Type B pancreatic cell (in vitro differentiated cells): ENCODE results near the gene LYSMD2. TPM values are rescaled to one million over a fixed set of nuclear protein-coding genes. Genes with fewer than 3 reads are reported as not detected.

Source experiments
- DNase-seq: peaks from one replicate; pipeline ENCODE4 v3.0.0; 2021; ENCODE audit warnings: mixed read lengths; ENCODE audit not compliant: unreplicated experiment; ENCODE audit errors: extremely low spot score
- H3K27ac Mint-ChIP-seq: 2 replicates; pipeline ENCODE4 v1.8.0; 2021; ENCODE audit warnings: mild to moderate bottlenecking, mixed read lengths
- H3K27me3 Mint-ChIP-seq: 2 replicates; pipeline ENCODE4 v1.8.0; 2021; ENCODE audit warnings: mixed read lengths
- H3K36me3 Mint-ChIP-seq: 2 replicates; pipeline ENCODE4 v1.8.0; 2021; ENCODE audit warnings: mixed read lengths
- H3K4me1 Mint-ChIP-seq: one replicate; pipeline ENCODE4 v1.8.0; 2021; ENCODE audit warnings: mixed read lengths; ENCODE audit not compliant: unreplicated experiment
- H3K4me3 Mint-ChIP-seq: 2 replicates; pipeline ENCODE4 v1.8.0; 2021; ENCODE audit warnings: mild to moderate bottlenecking, mixed read lengths
- H3K9me3 Mint-ChIP-seq: 2 replicates; pipeline ENCODE4 v1.8.0; 2021; ENCODE audit warnings: mixed read lengths
- CTCF ChIP-seq: fragments of 200-600 bp; sonication (generic); conservative IDR thresholded peaks from 2 replicates; pipeline ENCODE4 v1.5.0; 2021; ENCODE audit warnings: antibody characterized with exemption, mild to moderate bottlenecking
- total RNA-seq: library from RNA; stranded (reverse); gene quantifications from 2 replicates; pipeline ENCODE4 v1.2.1, GENCODE V29; 2021; ENCODE audit warnings: low replicate concordance

Gene LYSMD2
- total RNA-seq, 1 donor from 2014 or later = 3.9 TPM

DNA sequence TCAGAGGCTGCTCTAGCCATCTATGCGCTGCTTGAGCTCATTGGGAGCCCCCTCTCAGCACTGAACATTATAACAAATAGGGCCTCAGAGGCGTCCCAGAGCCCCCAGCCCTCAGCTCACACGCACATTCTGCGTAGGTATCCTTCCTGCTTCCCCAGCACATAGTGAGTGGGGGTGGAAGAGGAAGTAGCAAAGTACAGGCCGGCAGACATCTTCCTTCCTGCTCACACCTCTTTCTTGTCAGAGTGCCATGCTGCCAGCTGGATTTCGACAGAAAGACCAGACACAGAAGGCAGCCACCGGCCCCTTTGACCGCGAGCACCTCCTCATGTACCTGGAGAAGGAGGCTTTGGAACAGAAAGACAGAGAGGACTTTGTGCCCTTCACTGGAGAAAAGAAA lies 30.6 kb upstream of the LYSMD2 start:
- no peak for TF ChIP-seq CTCF
- Mint-ChIP-seq H3K9me3 (no peaks in the 10 kb centered on the region), H3K4me1 (peaks cover 4% of the 10 kb centered on the region), H3K27ac (no peak overlapping the region), H3K4me3 (no peak overlapping the region), H3K36me3 (peaks cover 4% of the 10 kb centered on the region), H3K27me3 (no peaks in the 10 kb centered on the region)
- DNase-seq = no peak

- H3K4me3 Mint-ChIP-seq = no peak overlapping the region
- peaks cover 4% of the 10 kb centered on the region for H3K4me1 Mint-ChIP-seq
- peaks cover 4% of the 10 kb centered on the region for H3K36me3 Mint-ChIP-seq
- no peak for TF ChIP-seq CTCF
- no peak overlapping the region for H3K27ac Mint-ChIP-seq
- H3K27me3 Mint-ChIP-seq = no peaks in the 10 kb centered on the region
- no peaks in the 10 kb centered on the region for H3K9me3 Mint-ChIP-seq
- DNase-seq = no peak
These were observed 28.9 kb upstream of the LYSMD2 start for GRCh38 chr15:51766341-51766740.

DNA sequence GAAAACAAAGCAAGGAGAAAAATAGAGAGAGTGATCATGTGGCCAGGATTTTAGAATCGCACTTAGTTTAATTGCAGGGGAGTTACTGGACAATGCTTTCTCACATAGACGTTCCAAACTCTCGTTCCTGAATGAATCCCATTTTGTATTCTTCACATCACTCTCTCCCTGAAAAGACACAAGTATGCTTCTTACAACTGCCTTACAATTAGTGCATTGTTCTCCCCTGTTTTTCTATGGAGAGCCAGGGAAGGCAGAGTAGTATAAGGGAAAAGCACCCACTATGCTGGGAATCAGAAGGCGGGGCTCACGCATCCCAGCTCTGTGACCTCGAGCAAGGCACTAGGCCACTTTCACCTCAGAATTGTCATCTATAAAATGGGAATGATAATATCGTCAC lies 28.3 kb upstream of the LYSMD2 start:
- Mint-ChIP-seq H3K4me1 (peaks cover 5% of the 10 kb centered on the region), H3K27ac (no peak overlapping the region), H3K9me3 (no peaks in the 10 kb centered on the region), H3K36me3 (peaks cover 4% of the 10 kb centered on the region), H3K27me3 (no peaks in the 10 kb centered on the region), H3K4me3 (no peak overlapping the region)
- TF ChIP-seq CTCF = no peak
- DNase-seq = no peak

DNA sequence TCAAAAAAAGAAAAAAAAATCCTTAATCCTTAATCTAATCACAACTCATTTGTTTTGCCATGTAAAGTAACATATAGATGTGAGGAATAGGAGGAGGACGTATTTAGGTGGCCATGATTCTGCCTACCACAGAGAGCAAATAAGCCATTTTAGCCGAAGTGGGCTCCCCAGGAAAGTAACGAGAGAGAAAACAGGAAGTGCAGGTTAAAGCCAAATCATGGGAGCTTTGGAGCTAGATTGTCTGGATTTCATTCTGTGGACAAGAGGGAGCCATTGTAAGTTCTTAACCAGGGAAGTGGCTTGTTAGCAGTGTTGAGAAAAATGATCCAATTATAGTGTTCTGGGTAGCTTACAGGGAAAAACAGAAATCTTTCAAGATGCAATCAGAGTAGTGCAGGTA lies 23.4 kb upstream of the LYSMD2 start:
- H3K27me3 Mint-ChIP-seq = peaks cover 1% of the 10 kb centered on the region
- H3K27ac Mint-ChIP-seq = no peak overlapping the region
- TF ChIP-seq CTCF = no peak
- H3K4me1 Mint-ChIP-seq = peaks cover 6% of the 10 kb centered on the region
- DNase-seq = no peak
- H3K9me3 Mint-ChIP-seq = no peaks in the 10 kb centered on the region
- H3K4me3 Mint-ChIP-seq = no peak overlapping the region
- no peaks in the 10 kb centered on the region for H3K36me3 Mint-ChIP-seq

DNA sequence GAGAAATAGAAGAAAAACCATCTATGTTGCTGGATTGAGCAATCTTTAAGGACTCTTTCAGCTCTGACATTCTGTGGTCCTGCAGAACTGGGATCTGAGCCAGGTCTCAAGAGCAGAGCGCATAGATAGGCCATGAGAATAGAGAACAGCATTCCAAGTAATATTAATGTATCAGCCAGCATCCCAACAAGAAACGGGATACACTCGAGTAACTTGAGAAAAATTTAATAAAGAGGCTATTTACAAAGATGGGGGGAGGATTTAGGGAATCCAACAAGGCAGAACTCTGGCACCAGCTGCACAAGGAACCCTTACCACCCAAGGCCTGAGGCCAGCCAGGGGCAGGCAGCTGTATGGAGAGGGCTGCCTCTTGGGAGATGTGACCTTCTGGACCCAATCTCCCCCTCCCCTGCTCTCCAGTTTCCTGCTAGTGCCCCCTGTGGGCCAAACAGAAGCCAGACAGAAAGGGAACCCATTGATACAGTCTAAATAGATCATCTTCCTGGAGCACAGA lies 22.2 kb upstream of the LYSMD2 start:
- H3K4me1 Mint-ChIP-seq = peaks cover 6% of the 10 kb centered on the region
- no peaks in the 10 kb centered on the region for H3K9me3 Mint-ChIP-seq
- DNase-seq = no peak

More for the DNA sequence above, 22.2 kb upstream of the LYSMD2 start:
- no peak overlapping the region for H3K27ac Mint-ChIP-seq
- TF ChIP-seq CTCF = peak; percentile 41
- H3K27me3 Mint-ChIP-seq = peaks cover 11% of the 10 kb centered on the region
- no peak overlapping the region for H3K4me3 Mint-ChIP-seq
- no peaks in the 10 kb centered on the region for H3K36me3 Mint-ChIP-seq
